DOHH2 (cell line): Measurements from ENCODE around the gene RNF2.
A peak's percentile ranks its signal among the peaks of the same experiment; 100 is the strongest.

Experiments
- H3F3A ChIP-seq: fragments of 200-600 bp; sonication (generic), shearing (Covaris generic); 2 replicates; pipeline ENCODE4 v1.6.0; 2016; ENCODE audit warnings: antibody characterized with exemption, mild to moderate bottlenecking; ENCODE audit not compliant: control insufficient read depth, insufficient read depth
- H3K27ac ChIP-seq: fragments of 200-600 bp; sonication (generic); 2 replicates; pipeline ENCODE4 v1.5.1; 2014; ENCODE audit warnings: low read depth, mild to moderate bottlenecking, low read length, moderate library complexity
- H3K27me3 ChIP-seq: fragments of 200-600 bp; sonication (generic); 2 replicates; pipeline ENCODE4 v1.6.1; 2014; ENCODE audit warnings: mild to moderate bottlenecking, low read length, mixed read lengths; ENCODE audit not compliant: control insufficient read depth
- H3K36me3 ChIP-seq: fragments of 200-600 bp; sonication (generic); 2 replicates; pipeline ENCODE4 v1.6.1; 2014; ENCODE audit warnings: mild to moderate bottlenecking, low read length, moderate library complexity, mixed read lengths; ENCODE audit not compliant: control insufficient read depth
- H3K4me1 ChIP-seq: fragments of 200-600 bp; sonication (generic); 2 replicates; pipeline ENCODE4 v1.6.1; 2014; ENCODE audit warnings: mild to moderate bottlenecking, low read length, mixed read lengths; ENCODE audit not compliant: control insufficient read depth
- H3K4me2 ChIP-seq: fragments of 200-600 bp; sonication (generic); 2 replicates; pipeline ENCODE4 v1.6.0; 2014; ENCODE audit warnings: mild to moderate bottlenecking, low read length, moderate library complexity
- H3K4me3 ChIP-seq: fragments of 200-600 bp; sonication (generic); 2 replicates; pipeline ENCODE4 v1.5.1; 2014; ENCODE audit warnings: mild to moderate bottlenecking, low read length, mixed read lengths
- H3K79me2 ChIP-seq: fragments of 200-600 bp; sonication (generic); 2 replicates; pipeline ENCODE4 v1.6.1; 2014; ENCODE audit warnings: mild to moderate bottlenecking, low read length, mixed read lengths; ENCODE audit not compliant: control insufficient read depth
- H3K9me2 ChIP-seq: fragments of 200-600 bp; sonication (generic); replicated peaks from 2 replicates; pipeline ENCODE4 v1.6.1; 2014; ENCODE audit warnings: mild to moderate bottlenecking, low read length, mixed read lengths; ENCODE audit not compliant: control insufficient read depth
- H3K9me3 ChIP-seq: fragments of 200-600 bp; sonication (generic); 2 replicates; pipeline ENCODE4 v1.6.1; 2014; ENCODE audit warnings: antibody characterized with exemption, low read length, mixed read lengths; ENCODE audit not compliant: control insufficient read depth, insufficient read depth
- H4K20me1 ChIP-seq: fragments of 200-600 bp; sonication (generic); 2 replicates; pipeline ENCODE4 v1.6.0; 2014; ENCODE audit warnings: low read depth, mild to moderate bottlenecking, antibody characterized with exemption, low read length, moderate library complexity; ENCODE audit not compliant: control insufficient read depth, insufficient read depth
- CTCF ChIP-seq: fragments of 200-600 bp; sonication (generic); IDR thresholded peaks from one replicate; pipeline ENCODE4 v1.5.1; 2014; ENCODE audit warnings: antibody characterized with exemption, mild to moderate bottlenecking, low read depth, low read length; ENCODE audit not compliant: poor library complexity, severe bottlenecking
- EZH2phosphoT487 ChIP-seq: fragments of 200-600 bp; sonication (generic); IDR thresholded peaks from 2 replicates; pipeline ENCODE4 v1.6.1; 2017; ENCODE audit warnings: borderline replicate concordance, mild to moderate bottlenecking, antibody characterized with exemption, low read length, moderate library complexity, mixed read lengths

RNF2 gene

GRCh38 chr1:185042737-185043136 lies 2.6 kb upstream of the RNF2 start:
- peaks cover 12% of the 10 kb centered on the region for H3F3A ChIP-seq
- no peaks in the 10 kb centered on the region for H3K9me3 ChIP-seq
- H3K9me2 ChIP-seq: no peaks in the 10 kb centered on the region
- peaks cover 15% of the 10 kb centered on the region for H3K4me1 ChIP-seq
- peaks cover 10% of the 10 kb centered on the region; the same call in 1 of the 2 replicates for H4K20me1 ChIP-seq
- no peak overlapping the region for H3K4me2 ChIP-seq
- H3K79me2 ChIP-seq: peaks cover 20% of the 10 kb centered on the region
- no peak overlapping the region for H3K4me3 ChIP-seq
- H3K27me3 ChIP-seq: no peaks in the 10 kb centered on the region
- TF ChIP-seq CTCF: no peak
- H3K36me3 ChIP-seq: peaks cover 2% of the 10 kb centered on the region; the same call in 1 of the 2 replicates
- no peak overlapping the region for H3K27ac ChIP-seq

DNA sequence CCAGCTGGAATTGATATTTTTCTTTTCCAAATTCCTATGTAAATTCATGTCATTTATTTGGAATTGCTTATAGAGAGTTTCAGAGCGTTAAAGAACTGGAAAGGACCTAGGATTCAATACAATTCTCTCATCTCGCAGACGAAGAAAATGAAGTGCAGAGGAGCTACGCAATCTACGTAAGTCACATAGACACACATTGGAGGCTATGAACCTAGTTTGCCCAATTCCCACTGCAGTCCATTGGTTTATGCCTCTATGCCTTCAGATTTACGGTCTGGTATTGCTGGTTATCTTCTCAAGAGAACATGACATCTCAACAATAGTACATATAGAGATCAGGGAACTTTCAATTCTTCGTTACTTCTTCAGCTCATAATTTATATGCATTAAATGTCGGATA lies 971 bp upstream of the RNF2 start:
- TF ChIP-seq EZH2phosphoT487 (no peak), CTCF (no peak)

GRCh38 chr1:185045814-185046492 lies 595 bp downstream of the RNF2 start:
- Histone ChIP-seq H3K4me2 (peak overlapping the region; percentile 70), H3K36me3 (peaks cover 2% of the 10 kb centered on the region; the same call in 1 of the 2 replicates), H3F3A (peaks cover 12% of the 10 kb centered on the region), H3K27ac (peak overlapping the region; percentile 16; the same call in 1 of the 2 replicates), H3K4me1 (peaks cover 15% of the 10 kb centered on the region), H3K9me2 (no peaks in the 10 kb centered on the region), H3K27me3 (no peaks in the 10 kb centered on the region), H3K79me2 (peaks cover 52% of the 10 kb centered on the region), H3K9me3 (no peaks in the 10 kb centered on the region), H4K20me1 (peaks cover 15% of the 10 kb centered on the region; the same call in 1 of the 2 replicates), H3K4me3 (peak overlapping the region; percentile 93)
- TF ChIP-seq EZH2phosphoT487 (no peak), CTCF (no peak)

More for the DNA sequence above, 971 bp upstream of the RNF2 start:
- H3K4me1 ChIP-seq: peaks cover 15% of the 10 kb centered on the region
- peaks cover 15% of the 10 kb centered on the region; the same call in 1 of the 2 replicates for H4K20me1 ChIP-seq
- H3K36me3 ChIP-seq: peaks cover 2% of the 10 kb centered on the region; the same call in 1 of the 2 replicates
- peaks cover 36% of the 10 kb centered on the region for H3K79me2 ChIP-seq
- peak overlapping the region; percentile 70; the same call in 1 of the 2 replicates for H3K4me2 ChIP-seq
- peaks cover 12% of the 10 kb centered on the region for H3F3A ChIP-seq
- H3K27me3 ChIP-seq: no peaks in the 10 kb centered on the region
- H3K9me3 ChIP-seq: no peaks in the 10 kb centered on the region
- H3K9me2 ChIP-seq: no peaks in the 10 kb centered on the region
- no peak overlapping the region for H3K27ac ChIP-seq
- H3K4me3 ChIP-seq: no peak overlapping the region; the same call in 1 of the 2 replicates
